Measurements from ENCODE around the gene IGSF21.

- TF ChIP-seq EZH2 (IDR thresholded peaks at IDR 0.05) (no peak), POLR2AphosphoS5 (IDR thresholded peaks at IDR 0.05; ENCODE audit: borderline replicate concordance, low read depth, low read length) (no peak), FOXP2 (optimal IDR thresholded peaks at IDR 0.05; ENCODE audit: control extremely low read depth, extremely low read length, insufficient read depth) (no peak)
These were observed 44.0 kb downstream of the IGSF21 start for GRCh38 chr1:18151436-18152122.

All from SK-N-MC (cell line).